ENCODE results near the gene SLC7A7.

- no peak for TF ChIP-seq CTCF (conservative IDR thresholded peaks at IDR 0.05)
- no peak for TF ChIP-seq EZH2 (IDR thresholded peaks at IDR 0.05; ENCODE audit: low read depth)
Measured at GRCh38 chr14:22843123-22843925, 28.1 kb upstream of the SLC7A7 start.

Measured in PC-9 (cell line).